MM.1S (cell line): Measurements from ENCODE around the gene ABCF3.

Source experiments
- DNase-seq: peaks from one replicate; pipeline ENCODE4 v3.0.0-alpha.2; 2015
- H2AFZ ChIP-seq: fragments of 300-600 bp; sonication (generic); 2 replicates; pipeline ENCODE4 v1.6.0; 2016; ENCODE audit warnings: antibody characterized with exemption, low read length
- H3F3A ChIP-seq: fragments of 300-600 bp; sonication (generic); 2 replicates; pipeline ENCODE4 v1.6.1; 2016; ENCODE audit warnings: mild to moderate bottlenecking, antibody characterized with exemption, low read length, moderate library complexity, mixed read lengths; ENCODE audit not compliant: insufficient read depth
- H3K27ac ChIP-seq: fragments of 300-600 bp; sonication (generic); 2 replicates; pipeline ENCODE4 v1.5.1; 2016; ENCODE audit warnings: mild to moderate bottlenecking, low read length
- H3K27me3 ChIP-seq: fragments of 300-600 bp; sonication (generic); replicated peaks from 2 replicates; pipeline ENCODE4 v1.6.0; 2016; ENCODE audit warnings: low read length; ENCODE audit not compliant: insufficient read depth
- H3K36me3 ChIP-seq: fragments of 300-600 bp; sonication (generic); replicated peaks from 2 replicates; pipeline ENCODE4 v1.6.1; 2016; ENCODE audit warnings: mild to moderate bottlenecking, low read length, mixed read lengths; ENCODE audit not compliant: insufficient read depth
- H3K4me1 ChIP-seq: fragments of 300-600 bp; sonication (generic); 2 replicates; pipeline ENCODE4 v1.6.1; 2016; ENCODE audit warnings: low read length, mixed read lengths
- H3K4me2 ChIP-seq: fragments of 300-600 bp; sonication (generic); 2 replicates; pipeline ENCODE4 v1.6.0; 2016; ENCODE audit warnings: low read depth, low read length
- H3K4me3 ChIP-seq: fragments of 300-600 bp; sonication (generic); 2 replicates; pipeline ENCODE4 v1.5.1; 2016; ENCODE audit warnings: low read length, mixed read lengths
- H3K79me2 ChIP-seq: fragments of 300-600 bp; sonication (generic); 2 replicates; pipeline ENCODE4 v1.6.1; 2016; ENCODE audit warnings: mixed run types, low read length, mixed read lengths
- H3K9ac ChIP-seq: fragments of 300-600 bp; sonication (generic); 2 replicates; pipeline ENCODE4 v1.6.1; 2016; ENCODE audit warnings: low read length, mixed read lengths
- H3K9me2 ChIP-seq: fragments of 300-600 bp; sonication (generic); replicated peaks from 2 replicates; pipeline ENCODE4 v1.6.1; 2016; ENCODE audit warnings: mild to moderate bottlenecking, low read length, mixed read lengths; ENCODE audit not compliant: insufficient read depth
- H3K9me3 ChIP-seq: fragments of 300-600 bp; sonication (generic); replicated peaks from 2 replicates; pipeline ENCODE4 v1.6.1; 2016; ENCODE audit warnings: mild to moderate bottlenecking, low read length, mixed read lengths; ENCODE audit not compliant: insufficient read depth
- H4K20me1 ChIP-seq: fragments of 300-600 bp; sonication (generic); 2 replicates; pipeline ENCODE4 v1.6.1; 2016; ENCODE audit warnings: mild to moderate bottlenecking, low read length, moderate library complexity, mixed read lengths; ENCODE audit not compliant: insufficient read depth
- CTCF ChIP-seq: fragments of 300-600 bp; sonication (generic); IDR thresholded peaks from 2 replicates; pipeline ENCODE4 v1.5.1; 2016; ENCODE audit warnings: antibody characterized with exemption, low read length, mixed read lengths
- EZH2 ChIP-seq: fragments of 300-600 bp; sonication (generic); optimal IDR thresholded peaks from 2 replicates; pipeline ENCODE3; 2017; ENCODE audit warnings: low read depth, mild to moderate bottlenecking, antibody characterized with exemption, low read length, mixed read lengths
- EZH2phosphoT487 ChIP-seq: fragments of 300-600 bp; sonication (generic); IDR thresholded peaks from 2 replicates; pipeline ENCODE4 v1.6.1; 2018; ENCODE audit warnings: antibody characterized with exemption, low read length

The ABCF3 gene

GRCh38 chr3:184211297-184211696 lies 25.3 kb downstream of the ABCF3 start:
- Histone ChIP-seq H4K20me1 (no peaks in the 10 kb centered on the region), H3K4me1 (no peaks in the 10 kb centered on the region), H3K9me3 (no peaks in the 10 kb centered on the region), H3K9me2 (no peaks in the 10 kb centered on the region), H3F3A (no peaks in the 10 kb centered on the region), H3K4me2 (no peak overlapping the region), H3K27ac (no peak overlapping the region), H3K4me3 (no peak overlapping the region), H3K9ac (no peak overlapping the region), H3K27me3 (peaks cover 5% of the 10 kb centered on the region; the same call in 1 of the 2 replicates), H2AFZ (no peak overlapping the region), H3K36me3 (no peaks in the 10 kb centered on the region), H3K79me2 (no peaks in the 10 kb centered on the region)
- TF ChIP-seq CTCF, result no peak
- TF ChIP-seq EZH2phosphoT487, result no peak
- TF ChIP-seq EZH2, result no peak
- DNase-seq, result no peak

GRCh38 chr3:184211718-184212117 lies 25.7 kb downstream of the ABCF3 start:
- Histone ChIP-seq H3K9ac (no peak overlapping the region), H3K4me2 (no peak overlapping the region), H3K4me3 (no peak overlapping the region), H3K79me2 (no peaks in the 10 kb centered on the region), H3F3A (no peaks in the 10 kb centered on the region), H2AFZ (no peak overlapping the region), H3K9me3 (no peaks in the 10 kb centered on the region), H3K9me2 (no peaks in the 10 kb centered on the region), H3K27ac (no peak overlapping the region), H3K27me3 (peaks cover 5% of the 10 kb centered on the region; the same call in 1 of the 2 replicates), H4K20me1 (no peaks in the 10 kb centered on the region), H3K36me3 (no peaks in the 10 kb centered on the region), H3K4me1 (no peaks in the 10 kb centered on the region)
- TF ChIP-seq CTCF (no peak), EZH2phosphoT487 (no peak), EZH2 (no peak)
- no peak for DNase-seq

GRCh38 chr3:184218814-184219213 lies 32.8 kb downstream of the ABCF3 start:
- H3K4me1 ChIP-seq, result no peaks in the 10 kb centered on the region
- no peak for DNase-seq
- no peak overlapping the region for H3K9ac ChIP-seq
- H3F3A ChIP-seq, result no peaks in the 10 kb centered on the region
- H3K4me2 ChIP-seq, result no peak overlapping the region
- peaks cover 8% of the 10 kb centered on the region; the same call in 1 of the 2 replicates for H3K27me3 ChIP-seq
- H2AFZ ChIP-seq, result no peak overlapping the region
- H3K27ac ChIP-seq, result no peak overlapping the region
- H3K79me2 ChIP-seq, result no peaks in the 10 kb centered on the region
- no peak for TF ChIP-seq EZH2
- no peak for TF ChIP-seq EZH2phosphoT487
- TF ChIP-seq CTCF, result no peak
- no peaks in the 10 kb centered on the region for H3K9me3 ChIP-seq
- no peaks in the 10 kb centered on the region for H3K9me2 ChIP-seq
- no peak overlapping the region for H3K4me3 ChIP-seq
- H4K20me1 ChIP-seq, result no peaks in the 10 kb centered on the region
- no peaks in the 10 kb centered on the region for H3K36me3 ChIP-seq
